Measurements from ENCODE around the gene AIF1. TPM values are rescaled to one million over a fixed set of nuclear protein-coding genes. Genes with fewer than 3 reads are reported as not detected.

Gene AIF1
- total RNA-seq, 1 experiment from 2014 or later, result 2.2 TPM

DNA sequence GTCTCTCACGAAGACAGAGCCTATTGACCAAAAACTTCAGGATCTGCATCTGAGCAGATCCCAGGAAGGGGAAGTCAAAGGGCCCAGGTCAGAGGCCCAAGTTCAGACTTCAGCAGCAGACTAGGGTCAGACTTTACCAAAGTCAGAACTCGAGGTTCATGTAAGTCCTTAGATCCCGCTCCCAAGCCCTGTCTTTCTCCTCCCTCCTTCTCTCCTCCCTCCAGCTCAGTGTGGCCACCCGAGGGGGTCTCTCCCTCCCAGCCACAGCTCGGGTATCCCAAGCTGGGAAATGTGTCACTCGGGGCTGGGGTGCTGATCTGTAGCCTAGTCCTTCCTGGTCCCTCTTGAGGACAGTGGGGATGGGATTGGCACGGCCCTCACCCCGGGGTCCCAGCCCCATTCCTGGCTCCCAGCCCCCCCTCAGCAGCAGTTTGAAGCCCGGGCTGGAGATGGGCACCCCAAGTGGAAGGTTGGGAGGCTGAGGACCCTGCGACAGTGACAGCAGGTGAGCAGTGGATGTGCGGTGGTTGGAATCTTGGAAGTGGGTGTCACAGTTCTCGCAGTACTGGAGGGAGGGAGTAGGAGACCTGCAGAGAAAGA is 47.2 kb downstream of the AIF1 start:
- H3K9me3 ChIP-seq, result no peaks in the 10 kb centered on the region
- Mint-ChIP-seq H3K4me1 (ENCODE audit: low read depth, unreplicated experiment) (peaks cover 48% of the 10 kb centered on the region), H3K4me3 (ENCODE audit: unreplicated experiment) (peak overlapping the region; percentile 86), H3K9me3 (ENCODE audit: unreplicated experiment) (no peaks in the 10 kb centered on the region), H3K27ac (ENCODE audit: unreplicated experiment) (peak overlapping the region; percentile 67), H3K27me3 (ENCODE audit: insufficient read depth, unreplicated experiment) (no peaks in the 10 kb centered on the region), H3K36me3 (ENCODE audit: insufficient read depth, unreplicated experiment) (peaks cover 91% of the 10 kb centered on the region)
- no peaks in the 10 kb centered on the region for H3K27me3 ChIP-seq (replicated peaks; ENCODE audit: control insufficient read depth, insufficient read depth, low read length)
- H3K36me3 ChIP-seq (ENCODE audit: control insufficient read depth, insufficient read depth, low read length), result peaks cover 9% of the 10 kb centered on the region
- intact Hi-C loops (cut with micrococcal nuclease; ENCODE audit: unreplicated experiment), result no loop called here
- BruUV-seq (replicated peaks), result no TSS peak
- ChIA-PET POLR2A (interaction anchor here (0.6 kb wide), 1 partner anchor 1309 kb away, joined by 3 read pairs; no protein-coding TSS in a partner anchor), CTCF (interaction anchor here (0.6 kb wide), 1 partner anchor 9 kb away, joined by 3 read pairs; no protein-coding TSS in a partner anchor)
- TF ChIP-seq, protein P1, sequence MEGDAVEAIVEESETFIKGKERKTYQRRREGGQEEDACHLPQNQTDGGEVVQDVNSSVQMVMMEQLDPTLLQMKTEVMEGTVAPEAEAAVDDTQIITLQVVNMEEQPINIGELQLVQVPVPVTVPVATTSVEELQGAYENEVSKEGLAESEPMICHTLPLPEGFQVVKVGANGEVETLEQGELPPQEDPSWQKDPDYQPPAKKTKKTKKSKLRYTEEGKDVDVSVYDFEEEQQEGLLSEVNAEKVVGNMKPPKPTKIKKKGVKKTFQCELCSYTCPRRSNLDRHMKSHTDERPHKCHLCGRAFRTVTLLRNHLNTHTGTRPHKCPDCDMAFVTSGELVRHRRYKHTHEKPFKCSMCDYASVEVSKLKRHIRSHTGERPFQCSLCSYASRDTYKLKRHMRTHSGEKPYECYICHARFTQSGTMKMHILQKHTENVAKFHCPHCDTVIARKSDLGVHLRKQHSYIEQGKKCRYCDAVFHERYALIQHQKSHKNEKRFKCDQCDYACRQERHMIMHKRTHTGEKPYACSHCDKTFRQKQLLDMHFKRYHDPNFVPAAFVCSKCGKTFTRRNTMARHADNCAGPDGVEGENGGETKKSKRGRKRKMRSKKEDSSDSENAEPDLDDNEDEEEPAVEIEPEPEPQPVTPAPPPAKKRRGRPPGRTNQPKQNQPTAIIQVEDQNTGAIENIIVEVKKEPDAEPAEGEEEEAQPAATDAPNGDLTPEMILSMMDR (IDR thresholded peaks at IDR 0.05; ENCODE audit: insufficient read depth in 1 of 2, low read depth in 1 of 2, low read length in 1 of 2, severe bottlenecking in 1 of 2, unreplicated experiment in 1 of 2), result no peak
- H3K4me3 ChIP-seq (ENCODE audit: low read depth, low read length), result no peak overlapping the region
- H3K4me1 ChIP-seq, result peaks cover 26% of the 10 kb centered on the region
- no peak for DNase-seq

DNA sequence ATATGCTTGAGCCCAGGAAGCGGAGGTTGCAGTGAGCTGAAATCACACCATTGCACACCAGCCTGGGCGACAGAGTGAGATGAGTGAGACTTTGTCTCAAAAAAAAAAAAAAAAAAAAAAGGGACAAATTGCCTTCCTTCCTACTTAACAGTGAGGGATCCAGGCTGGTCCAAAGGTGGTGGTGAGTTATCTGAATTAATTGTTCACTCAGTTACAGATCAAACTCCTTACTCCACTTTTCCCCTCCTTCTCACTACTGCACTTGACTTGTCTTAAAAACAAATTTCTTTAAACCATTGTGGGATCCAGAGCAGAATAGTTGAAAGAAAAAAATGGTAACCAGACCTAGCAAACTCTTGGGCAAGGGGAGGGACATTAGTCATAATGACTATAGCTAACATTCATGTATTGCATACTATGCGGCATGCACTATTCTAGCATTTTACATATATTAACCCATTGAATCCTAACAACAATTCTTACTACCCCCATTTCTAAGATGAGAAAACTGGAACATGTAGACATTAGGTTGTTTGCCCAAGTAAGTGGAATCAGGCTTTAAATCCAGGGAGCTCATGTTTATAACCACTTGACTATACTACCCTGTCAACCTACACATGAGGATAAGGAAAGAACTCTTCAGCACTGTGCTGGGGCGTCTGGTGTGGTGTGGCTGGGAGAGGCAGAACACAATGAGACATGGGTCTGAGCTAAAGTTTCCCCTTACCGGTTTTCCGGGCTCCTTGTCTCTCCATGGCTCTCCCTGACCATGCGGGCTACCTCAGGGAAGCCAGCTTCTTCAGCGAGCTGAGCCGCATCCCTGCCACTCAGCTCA is 48.3 kb downstream of the AIF1 start:
- peaks cover 38% of the 10 kb centered on the region for H3K4me1 Mint-ChIP-seq (ENCODE audit: low read depth, unreplicated experiment)
- H3K27me3 ChIP-seq (replicated peaks; ENCODE audit: control insufficient read depth, insufficient read depth, low read length), result no peaks in the 10 kb centered on the region
- H3K36me3 ChIP-seq (ENCODE audit: control insufficient read depth, insufficient read depth, low read length), result peaks cover 4% of the 10 kb centered on the region
- peaks cover 93% of the 10 kb centered on the region for H3K36me3 Mint-ChIP-seq (ENCODE audit: insufficient read depth, unreplicated experiment)
- ChIA-PET POLR2A (interaction anchor here (1.5 kb wide), 1 partner anchor 76 kb away, joined by 4 read pairs; the partner anchor contains the start of gene MSH5), CTCF (no interaction called here)
- no peaks in the 10 kb centered on the region for H3K9me3 ChIP-seq
- intact Hi-C loops (cut with micrococcal nuclease; ENCODE audit: unreplicated experiment), result no loop called here
- TF ChIP-seq, protein P1 (IDR thresholded peaks at IDR 0.05; ENCODE audit: insufficient read depth in 1 of 2, low read depth in 1 of 2, low read length in 1 of 2, severe bottlenecking in 1 of 2, unreplicated experiment in 1 of 2), result no peak
- H3K4me1 ChIP-seq, result peaks cover 26% of the 10 kb centered on the region
- peak overlapping the region; percentile 96 for H3K27ac Mint-ChIP-seq (ENCODE audit: unreplicated experiment)
- DNase-seq, result no peak
- no TSS peak for BruUV-seq (replicated peaks)
- 0 out of 2 replicates have a peak overlapping the region, but pooled peaks have one; percentile 12 for H3K4me3 ChIP-seq (ENCODE audit: low read depth, low read length)
- H3K4me3 Mint-ChIP-seq (ENCODE audit: unreplicated experiment), result peak overlapping the region; percentile 86
- no peaks in the 10 kb centered on the region for H3K9me3 Mint-ChIP-seq (ENCODE audit: unreplicated experiment)
- no peaks in the 10 kb centered on the region for H3K27me3 Mint-ChIP-seq (ENCODE audit: insufficient read depth, unreplicated experiment)

DNA sequence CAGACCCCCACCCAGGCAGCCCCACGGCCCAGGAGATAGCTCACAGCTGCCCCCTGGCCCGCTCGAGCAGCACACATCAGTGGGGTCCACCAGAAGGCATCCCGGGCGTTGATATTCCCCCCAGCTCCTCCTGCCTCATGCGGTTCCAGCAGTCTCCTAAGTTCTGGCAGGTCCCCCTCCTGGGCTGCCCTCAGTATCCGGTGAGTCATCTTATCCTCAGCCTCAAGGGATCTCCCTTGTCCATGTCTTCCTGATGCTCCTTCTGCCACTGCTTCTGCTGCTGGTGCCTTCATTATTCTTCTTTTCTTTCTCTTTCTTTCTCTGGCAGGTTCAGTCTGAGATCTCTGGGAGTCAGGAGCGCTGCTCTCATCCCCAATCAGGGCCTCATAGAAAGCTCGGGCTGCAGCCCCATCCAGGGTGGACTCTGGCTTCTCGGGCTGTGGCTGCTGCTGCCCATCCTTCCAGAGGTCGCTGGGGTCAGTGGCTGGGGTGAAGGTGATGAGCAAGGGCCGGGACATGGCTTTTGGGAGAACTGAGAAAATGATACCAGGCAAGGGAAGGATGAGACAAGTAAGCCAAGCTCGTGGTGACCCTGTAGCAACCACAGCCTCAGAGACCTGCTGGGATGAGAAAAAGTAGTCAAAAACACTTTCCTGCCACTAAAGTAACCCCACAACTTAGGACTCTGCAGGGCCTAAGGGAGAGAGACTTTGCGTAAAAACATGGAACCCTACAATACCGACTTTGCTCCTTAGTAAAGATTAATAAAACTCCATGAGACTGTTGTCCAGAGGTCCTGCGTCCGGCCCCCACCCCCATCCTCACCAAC is 49.1 kb downstream of the AIF1 start:
- no peaks in the 10 kb centered on the region for H3K9me3 ChIP-seq
- ChIA-PET CTCF (interaction anchor here (1.0 kb wide), 2 partner anchors 8 to 12 kb away, joined by 3 read pairs; partner anchors contain the start of genes APOM and BAG6), POLR2A (interaction anchor here (0.5 to 2.0 kb wide), 13 partner anchors 9 to 282 kb away, joined by 3 to 25 read pairs (median 4); partner anchors contain the start of genes APOM, BAG6, CFB and DDX39B)
- peaks cover 30% of the 10 kb centered on the region for H3K4me1 Mint-ChIP-seq (ENCODE audit: low read depth, unreplicated experiment)
- H3K36me3 ChIP-seq (ENCODE audit: control insufficient read depth, insufficient read depth, low read length), result peaks cover 4% of the 10 kb centered on the region
- no peaks in the 10 kb centered on the region for H3K27me3 Mint-ChIP-seq (ENCODE audit: insufficient read depth, unreplicated experiment)
- H3K4me1 ChIP-seq, result peaks cover 23% of the 10 kb centered on the region
- TF ChIP-seq, protein P1 (IDR thresholded peaks at IDR 0.05; ENCODE audit: insufficient read depth in 1 of 2, low read depth in 1 of 2, low read length in 1 of 2, severe bottlenecking in 1 of 2, unreplicated experiment in 1 of 2), result no peak
- H3K27ac Mint-ChIP-seq (ENCODE audit: unreplicated experiment), result peak overlapping the region; percentile 96
- H3K36me3 Mint-ChIP-seq (ENCODE audit: insufficient read depth, unreplicated experiment), result peaks cover 95% of the 10 kb centered on the region
- H3K9me3 Mint-ChIP-seq (ENCODE audit: unreplicated experiment), result no peaks in the 10 kb centered on the region
- no peak for DNase-seq
- intact Hi-C loops (cut with micrococcal nuclease; ENCODE audit: unreplicated experiment), result no loop called here
- no peaks in the 10 kb centered on the region for H3K27me3 ChIP-seq (replicated peaks; ENCODE audit: control insufficient read depth, insufficient read depth, low read length)
- BruUV-seq (replicated peaks), result TSS peak; percentile 52
- H3K4me3 ChIP-seq (ENCODE audit: low read depth, low read length), result peak overlapping the region; percentile 90
- peak overlapping the region; percentile 86 for H3K4me3 Mint-ChIP-seq (ENCODE audit: unreplicated experiment)

Measured in Caco-2 (cell line).